Heart left ventricle (tissue), 13 donors: ENCODE results near the gene RAB9B.

Experiments used
- POLR2A ChIP-seq, 2 donors: fragments of 450-650 bp; IDR thresholded peaks; one replicate each; pipeline ENCODE4 v1.6.1; 2017; ENCODE audit warnings: antibody characterized with exemption in 2 of 2, mild to moderate bottlenecking in 2 of 2, moderate library complexity in 2 of 2
- TF ChIP-seq, protein P1 (sequence below), 12 donors: fragments of 200-600 bp; sonication (generic) in 4 of 12; IDR thresholded peaks; one replicate each; pipeline versions ENCODE4 v1.5.0 to v1.8.0; 2018 to 2022; ENCODE audit warnings: antibody characterized with exemption in 12 of 12, mild to moderate bottlenecking in 5 of 12
- donor health status: ischemic (EF 13 %, LVEDD 7.1; RV severe dilation, severe dysfunction).
- donor health status: DM: no; HTN: yes; CAD: no.
- donor health status: DM: no; HTN: no; CAD: no.
- donor health status: ischemic (EF 25% LVEDD 6.9; RV normal size, moderate dysfunction).
- donor health status: ischemic (EF 25% LVEDD 5.7; RV mildly dilated, moderate dysfunction).
- donor health status: ischemic (EF 35%, LVEDD 5.7; RV mildly dilated, moderate dysfunction).
- donor health status: nonischemic (EF 11% LVEDD 7.7; RV severe dilation, severe dysfunction).
- donor health status: DM: yes; HTN: yes; CAD: no.
- donor health status: PGD.
- donor health status: ischemic (EF 29% LVEDD 5.4; RV normal size, mild dysfunction).
- donor health status: nonischemic (EF 23%, LVEDD 6.1; RV moderate dilation, normal function).

DNA sequence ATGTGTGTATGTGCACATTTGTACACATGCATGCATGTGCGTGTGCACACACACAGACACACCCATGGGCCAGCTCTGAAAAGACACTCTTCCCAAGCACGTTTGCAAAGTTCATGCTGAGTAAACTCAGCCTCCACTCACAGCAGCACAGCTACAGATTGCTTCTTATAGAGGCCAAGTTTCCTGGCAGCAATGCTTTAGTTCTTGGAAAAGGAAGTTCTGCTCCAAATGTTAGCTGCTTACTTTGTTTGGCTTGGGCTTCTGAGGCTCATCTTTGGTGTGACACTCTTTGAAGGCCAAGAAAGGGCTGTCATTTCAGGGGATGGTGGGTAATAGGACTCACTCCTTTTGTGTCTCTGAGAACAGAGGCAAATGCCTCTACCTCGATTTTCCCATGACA is 48.9 kb downstream of the RAB9B start:
- TF ChIP-seq, protein P1, sequence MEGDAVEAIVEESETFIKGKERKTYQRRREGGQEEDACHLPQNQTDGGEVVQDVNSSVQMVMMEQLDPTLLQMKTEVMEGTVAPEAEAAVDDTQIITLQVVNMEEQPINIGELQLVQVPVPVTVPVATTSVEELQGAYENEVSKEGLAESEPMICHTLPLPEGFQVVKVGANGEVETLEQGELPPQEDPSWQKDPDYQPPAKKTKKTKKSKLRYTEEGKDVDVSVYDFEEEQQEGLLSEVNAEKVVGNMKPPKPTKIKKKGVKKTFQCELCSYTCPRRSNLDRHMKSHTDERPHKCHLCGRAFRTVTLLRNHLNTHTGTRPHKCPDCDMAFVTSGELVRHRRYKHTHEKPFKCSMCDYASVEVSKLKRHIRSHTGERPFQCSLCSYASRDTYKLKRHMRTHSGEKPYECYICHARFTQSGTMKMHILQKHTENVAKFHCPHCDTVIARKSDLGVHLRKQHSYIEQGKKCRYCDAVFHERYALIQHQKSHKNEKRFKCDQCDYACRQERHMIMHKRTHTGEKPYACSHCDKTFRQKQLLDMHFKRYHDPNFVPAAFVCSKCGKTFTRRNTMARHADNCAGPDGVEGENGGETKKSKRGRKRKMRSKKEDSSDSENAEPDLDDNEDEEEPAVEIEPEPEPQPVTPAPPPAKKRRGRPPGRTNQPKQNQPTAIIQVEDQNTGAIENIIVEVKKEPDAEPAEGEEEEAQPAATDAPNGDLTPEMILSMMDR (IDR thresholded peaks at IDR 0.05): no peak
- TF ChIP-seq POLR2A (IDR thresholded peaks at IDR 0.05): no peak
